Measurements from ENCODE around the gene ALKBH1.
A peak's percentile ranks its signal among the peaks of the same experiment; 100 is the strongest.
"Not testable (repeated sequence)": the region's sequence is repeated elsewhere in the genome, so short reads cannot be mapped to it uniquely, and the experiment has no call there.

The ALKBH1 gene

GRCh38 chr14:77707724-77708408 lies at the start of gene ALKBH1, which contains the start of gene SLIRP:
Gene ALKBH1 (minus strand): TSS chr14:77708023. CDS start chr14:77708004, 19 bp downstream.
Gene SLIRP (plus strand): TSS chr14:77708103. CDS start chr14:77708112, 9 bp downstream.
- peak; percentile 84 for DNase-seq

- DNase-seq: no peak
These were observed 45.1 kb upstream of the ALKBH1 start for GRCh38 chr14:77752799-77753516.

- DNase-seq: no peak
These were observed 44.4 kb upstream of the ALKBH1 start for GRCh38 chr14:77752266-77752665.

- not testable (repeated sequence) for DNase-seq
These were observed 39.6 kb upstream of the ALKBH1 start for GRCh38 chr14:77747425-77747824.

GRCh38 chr14:77746064-77746702 lies 38.4 kb upstream of the ALKBH1 start:
- no peak for DNase-seq

GRCh38 chr14:77741438-77741837 lies 33.6 kb upstream of the ALKBH1 start:
- no peak for DNase-seq

GRCh38 chr14:77738559-77739250 lies 30.9 kb upstream of the ALKBH1 start:
- no peak for DNase-seq

- DNase-seq: no peak
These were observed 23.2 kb upstream of the ALKBH1 start for GRCh38 chr14:77730976-77731497.

GRCh38 chr14:77722301-77722700 lies 14.5 kb upstream of the ALKBH1 start:
- no peak for DNase-seq

- DNase-seq: no peak
These were observed 13.6 kb upstream of the ALKBH1 start for GRCh38 chr14:77721437-77721836.

GRCh38 chr14:77717608-77718305 lies 9.9 kb upstream of the ALKBH1 start:
- DNase-seq: no peak

- no peak for DNase-seq
These were observed 7.1 kb upstream of the ALKBH1 start for GRCh38 chr14:77714926-77715325.

- DNase-seq: no peak
These were observed 2.5 kb upstream of the ALKBH1 start for GRCh38 chr14:77710364-77710763.

- DNase-seq: no peak
These were observed 1.6 kb upstream of the ALKBH1 start for GRCh38 chr14:77709412-77709811.

GRCh38 chr14:77708749-77709148 lies 926 bp upstream of the ALKBH1 start:
- DNase-seq: no peak

GRCh38 chr14:77707355-77707723 lies 484 bp downstream of the ALKBH1 start:
- DNase-seq: no peak

- DNase-seq: no peak
These were observed 16.6 kb downstream of the ALKBH1 start for GRCh38 chr14:77691259-77691658.

GRCh38 chr14:77682158-77682553 lies 25.7 kb downstream of the ALKBH1 start:
- DNase-seq: no peak

GRCh38 chr14:77681196-77682157 lies 26.3 kb downstream of the ALKBH1 start:
- DNase-seq: no peak

- no peak for DNase-seq
These were observed 32.9 kb downstream of the ALKBH1 start for GRCh38 chr14:77674931-77675330.

- DNase-seq: no peak
These were observed 34.6 kb downstream of the ALKBH1 start for GRCh38 chr14:77673193-77673592.
